ENCODE measurements around the gene APRT. TPM values are rescaled to one million over a fixed set of nuclear protein-coding genes. Genes with fewer than 3 reads are reported as not detected.

The APRT gene
- total RNA-seq, 2 donors from 2014 or later = 200 to 230 TPM

DNA sequence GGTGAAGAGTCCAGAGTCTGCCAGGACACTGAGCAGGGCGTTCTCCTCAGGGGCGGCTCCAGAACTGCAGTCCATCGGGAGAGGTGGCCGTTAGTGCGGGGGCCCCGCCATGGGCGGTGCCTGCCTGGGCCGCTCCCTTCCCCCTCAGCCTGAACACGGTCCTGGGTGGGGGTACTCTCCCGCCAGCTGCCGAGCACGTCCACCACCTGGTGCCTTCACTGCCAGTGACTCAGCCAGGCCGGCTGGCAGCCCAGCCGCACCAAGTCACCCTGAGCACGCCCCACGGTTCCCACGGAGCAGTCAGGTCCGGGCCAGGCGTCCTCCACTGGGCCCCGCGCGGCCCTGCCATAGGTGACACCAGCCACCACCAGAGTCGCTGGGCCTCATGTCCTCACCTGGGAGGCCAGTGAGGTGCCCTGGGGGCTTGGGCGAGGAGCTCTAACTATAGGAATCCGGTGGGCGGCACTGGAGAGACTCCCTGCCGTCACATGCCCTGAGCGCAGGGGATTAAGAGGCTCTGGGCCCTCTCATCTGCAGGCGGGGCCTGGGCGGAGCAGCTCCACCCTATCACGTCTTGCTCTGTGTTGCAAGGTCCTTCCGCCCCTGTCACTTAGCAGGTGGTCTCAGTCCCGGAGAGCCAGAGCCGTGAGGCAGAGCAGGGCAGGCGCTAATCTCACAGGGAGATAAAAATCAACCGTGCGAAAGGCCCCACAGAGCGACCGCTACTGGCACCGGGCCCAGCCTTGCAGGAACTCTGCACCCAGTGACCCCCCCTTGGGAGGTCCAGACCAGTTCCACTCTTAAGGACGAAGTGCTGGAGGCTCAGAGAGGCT lies 41.1 kb downstream of the APRT start:
- no peak for TF ChIP-seq CTCF (conservative IDR thresholded peaks at IDR 0.05)
- 28 to 35% methylated on average over 30 to 41 of the region's 41 CpGs for WGBS, 2 experiments (ENCODE audit: insufficient coverage in 1 of 2, insufficient read length in 1 of 2)
- Mint-ChIP-seq H3K9me3 (no peaks in the 10 kb centered on the region), H3K27ac (peak overlapping the region; percentile 80), H3K27me3 (ENCODE audit: insufficient read depth) (peaks cover 2% of the 10 kb centered on the region), H3K36me3 (ENCODE audit: low read depth) (no peaks in the 10 kb centered on the region), H3K4me3 (peak overlapping the region; percentile 36), H3K4me1 (peaks cover 17% of the 10 kb centered on the region)
- Histone ChIP-seq H3K4me3 (ENCODE audit: low read length) (no peak overlapping the region), H3K9ac (ENCODE audit: extremely low read depth, low read length, poor library complexity, severe bottlenecking) (no peak overlapping the region), H3K4me1 (ENCODE audit: control insufficient read depth, insufficient read depth, low read length) (peaks cover 22% of the 10 kb centered on the region), H3K9me3 (ENCODE audit: control insufficient read depth, low read length) (no peaks in the 10 kb centered on the region), H3K27me3 (ENCODE audit: control insufficient read depth, insufficient read depth, low read length, poor library complexity, severe bottlenecking) (no peaks in the 10 kb centered on the region), H3K27ac (ENCODE audit: low read depth, low read length) (no peak overlapping the region), H3K36me3 (ENCODE audit: control insufficient read depth, insufficient read depth, low read length) (no peaks in the 10 kb centered on the region)
- DNase-seq = peak; percentile 97

DNA sequence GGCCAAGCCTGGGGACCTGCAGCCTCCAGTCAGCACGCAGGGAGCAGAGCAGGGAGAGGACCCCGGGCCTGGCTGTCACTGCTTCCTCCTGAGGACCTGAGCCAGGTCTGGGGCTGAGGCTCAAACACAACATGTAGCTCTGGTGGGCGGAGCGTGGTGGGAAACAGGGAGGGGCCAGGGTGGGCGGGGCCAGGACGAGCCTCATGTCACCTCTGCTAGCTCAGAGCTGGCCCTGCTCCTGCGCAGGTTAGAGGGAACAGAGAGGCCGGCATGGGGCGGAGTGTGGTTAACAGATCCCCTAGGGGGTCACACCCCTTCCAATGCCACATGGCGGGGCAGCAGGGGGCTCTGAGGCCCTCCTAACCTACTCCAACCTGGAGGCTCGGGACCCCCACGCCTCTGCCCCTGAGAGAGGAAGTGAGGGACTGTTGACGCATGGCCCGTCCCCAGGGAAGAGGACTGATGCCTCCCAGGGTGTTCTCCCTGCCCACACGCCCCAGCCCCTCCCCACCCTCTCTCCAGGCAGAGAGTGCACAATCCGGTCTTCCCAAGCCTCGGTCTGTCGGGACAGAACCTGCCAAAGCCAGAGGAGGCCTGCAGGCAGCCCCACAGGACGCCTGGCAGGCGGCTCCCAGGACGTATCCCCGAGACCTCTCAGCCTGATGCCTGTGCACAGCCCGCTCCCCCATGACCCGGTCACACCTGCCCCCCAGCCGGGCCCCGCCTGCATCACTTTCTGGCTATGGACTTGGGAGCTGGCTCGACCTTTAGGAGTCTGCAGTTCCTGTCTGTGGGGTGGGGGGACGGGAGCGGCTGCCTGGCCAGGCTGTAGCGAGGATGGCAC lies 41.9 kb downstream of the APRT start:
- no peak for TF ChIP-seq CTCF (conservative IDR thresholded peaks at IDR 0.05)
- Histone ChIP-seq H3K27ac (ENCODE audit: low read depth, low read length) (no peak overlapping the region), H3K36me3 (ENCODE audit: control insufficient read depth, insufficient read depth, low read length) (no peaks in the 10 kb centered on the region), H3K27me3 (ENCODE audit: control insufficient read depth, insufficient read depth, low read length, poor library complexity, severe bottlenecking) (no peaks in the 10 kb centered on the region), H3K4me3 (ENCODE audit: low read length) (no peak overlapping the region), H3K4me1 (ENCODE audit: control insufficient read depth, insufficient read depth, low read length) (peaks cover 22% of the 10 kb centered on the region), H3K9me3 (ENCODE audit: control insufficient read depth, low read length) (no peaks in the 10 kb centered on the region), H3K9ac (ENCODE audit: extremely low read depth, low read length, poor library complexity, severe bottlenecking) (no peak overlapping the region)
- Mint-ChIP-seq H3K9me3 (no peaks in the 10 kb centered on the region), H3K4me1 (peaks cover 17% of the 10 kb centered on the region), H3K27ac (peak overlapping the region; percentile 10), H3K4me3 (no peak overlapping the region), H3K27me3 (ENCODE audit: insufficient read depth) (peaks cover 2% of the 10 kb centered on the region), H3K36me3 (ENCODE audit: low read depth) (no peaks in the 10 kb centered on the region)
- peak; percentile 97 for DNase-seq
- 27 to 34% methylated on average over 18 to 29 of the region's 30 CpGs for WGBS, 2 experiments (ENCODE audit: insufficient coverage in 1 of 2, insufficient read length in 1 of 2)

GRCh38 chr16:88768071-88768783 lies 43.5 kb downstream of the APRT start:
- peaks cover 30% of the 10 kb centered on the region for H3K4me1 ChIP-seq (ENCODE audit: control insufficient read depth, insufficient read depth, low read length)
- no peak overlapping the region for H3K27ac ChIP-seq (ENCODE audit: low read depth, low read length)
- no peaks in the 10 kb centered on the region for H3K36me3 ChIP-seq (ENCODE audit: control insufficient read depth, insufficient read depth, low read length)
- no peak overlapping the region for H3K9ac ChIP-seq (ENCODE audit: extremely low read depth, low read length, poor library complexity, severe bottlenecking)
- Mint-ChIP-seq H3K4me3 (no peak overlapping the region), H3K4me1 (peaks cover 23% of the 10 kb centered on the region), H3K36me3 (ENCODE audit: low read depth) (no peaks in the 10 kb centered on the region), H3K9me3 (no peaks in the 10 kb centered on the region), H3K27ac (no peak overlapping the region), H3K27me3 (ENCODE audit: insufficient read depth) (peaks cover 2% of the 10 kb centered on the region)
- H3K27me3 ChIP-seq (ENCODE audit: control insufficient read depth, insufficient read depth, low read length, poor library complexity, severe bottlenecking) = no peaks in the 10 kb centered on the region
- no peaks in the 10 kb centered on the region for H3K9me3 ChIP-seq (ENCODE audit: control insufficient read depth, low read length)
- TF ChIP-seq CTCF (conservative IDR thresholded peaks at IDR 0.05) = no peak
- no peak overlapping the region for H3K4me3 ChIP-seq (ENCODE audit: low read length)
- WGBS, 2 experiments (ENCODE audit: insufficient coverage in 1 of 2, insufficient read length in 1 of 2) = 86 to 90% methylated on average over 11 to 24 of the region's 24 CpGs
- no peak for DNase-seq

Data from endodermal cell (in vitro differentiated cells).